ENCODE measurements around the gene PRKCA. TPM values are rescaled to one million over a fixed set of nuclear protein-coding genes. Genes with fewer than 3 reads are reported as not detected.

PRKCA gene
- total RNA-seq, 1 donor from 2014 or later: 15.5 TPM

DNA sequence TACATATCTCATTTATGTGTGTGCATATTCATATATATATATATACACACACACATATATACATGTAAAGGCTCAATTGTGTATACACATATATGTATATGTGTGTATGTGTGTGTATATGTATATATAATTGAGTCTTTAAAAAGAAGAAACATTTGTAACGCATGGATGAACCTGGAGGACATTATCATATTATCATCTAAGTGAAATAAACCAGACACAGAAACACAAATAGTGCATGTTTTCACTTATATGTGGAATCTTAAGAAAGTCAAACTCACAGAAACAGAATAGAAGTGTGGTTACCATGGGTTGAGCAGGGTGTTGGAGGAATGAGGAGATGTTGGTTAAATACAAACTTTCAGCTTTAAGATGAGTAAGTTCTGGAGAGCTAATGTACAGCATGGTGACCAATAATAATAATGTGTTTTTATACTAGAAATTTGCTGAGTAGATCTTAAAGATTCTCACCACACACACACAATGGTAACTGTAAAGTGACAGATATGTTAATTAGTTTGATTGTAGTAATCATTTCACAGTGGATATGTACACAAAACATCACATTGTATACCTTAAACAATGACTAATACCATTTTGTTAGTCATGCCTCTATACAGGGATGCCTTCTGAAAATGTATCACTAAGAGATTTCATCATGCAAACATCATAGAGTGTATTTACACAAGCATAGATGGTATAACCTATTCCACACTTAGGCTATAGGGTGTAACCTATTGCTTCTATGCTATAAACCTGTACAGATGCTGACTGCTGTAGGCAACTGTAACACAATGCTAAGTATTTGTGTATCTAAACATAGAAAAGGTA, 399.9 kb downstream of the PRKCA start:
- intact Hi-C loops (cut with DNase I): no loop called here
- Histone ChIP-seq H3K9me3 (no peaks in the 10 kb centered on the region), H3K4me1 (no peaks in the 10 kb centered on the region), H3K4me3 (no peak overlapping the region), H3K36me3 (no peaks in the 10 kb centered on the region), H3K27ac (no peak overlapping the region), H3K27me3 (no peaks in the 10 kb centered on the region)
- no peak for DNase-seq (ENCODE audit: extremely low spot score in 2 of 2)
- TF ChIP-seq POLR2A (IDR thresholded peaks at IDR 0.05): no peak
- TF ChIP-seq, protein P1, sequence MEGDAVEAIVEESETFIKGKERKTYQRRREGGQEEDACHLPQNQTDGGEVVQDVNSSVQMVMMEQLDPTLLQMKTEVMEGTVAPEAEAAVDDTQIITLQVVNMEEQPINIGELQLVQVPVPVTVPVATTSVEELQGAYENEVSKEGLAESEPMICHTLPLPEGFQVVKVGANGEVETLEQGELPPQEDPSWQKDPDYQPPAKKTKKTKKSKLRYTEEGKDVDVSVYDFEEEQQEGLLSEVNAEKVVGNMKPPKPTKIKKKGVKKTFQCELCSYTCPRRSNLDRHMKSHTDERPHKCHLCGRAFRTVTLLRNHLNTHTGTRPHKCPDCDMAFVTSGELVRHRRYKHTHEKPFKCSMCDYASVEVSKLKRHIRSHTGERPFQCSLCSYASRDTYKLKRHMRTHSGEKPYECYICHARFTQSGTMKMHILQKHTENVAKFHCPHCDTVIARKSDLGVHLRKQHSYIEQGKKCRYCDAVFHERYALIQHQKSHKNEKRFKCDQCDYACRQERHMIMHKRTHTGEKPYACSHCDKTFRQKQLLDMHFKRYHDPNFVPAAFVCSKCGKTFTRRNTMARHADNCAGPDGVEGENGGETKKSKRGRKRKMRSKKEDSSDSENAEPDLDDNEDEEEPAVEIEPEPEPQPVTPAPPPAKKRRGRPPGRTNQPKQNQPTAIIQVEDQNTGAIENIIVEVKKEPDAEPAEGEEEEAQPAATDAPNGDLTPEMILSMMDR (IDR thresholded peaks at IDR 0.05): no peak
- TF ChIP-seq POLR2AphosphoS5 (IDR thresholded peaks at IDR 0.05; ENCODE audit: insufficient read depth in 1 of 2, low read depth in 1 of 2): peak in 1 of 2 donors; percentile 36

DNA sequence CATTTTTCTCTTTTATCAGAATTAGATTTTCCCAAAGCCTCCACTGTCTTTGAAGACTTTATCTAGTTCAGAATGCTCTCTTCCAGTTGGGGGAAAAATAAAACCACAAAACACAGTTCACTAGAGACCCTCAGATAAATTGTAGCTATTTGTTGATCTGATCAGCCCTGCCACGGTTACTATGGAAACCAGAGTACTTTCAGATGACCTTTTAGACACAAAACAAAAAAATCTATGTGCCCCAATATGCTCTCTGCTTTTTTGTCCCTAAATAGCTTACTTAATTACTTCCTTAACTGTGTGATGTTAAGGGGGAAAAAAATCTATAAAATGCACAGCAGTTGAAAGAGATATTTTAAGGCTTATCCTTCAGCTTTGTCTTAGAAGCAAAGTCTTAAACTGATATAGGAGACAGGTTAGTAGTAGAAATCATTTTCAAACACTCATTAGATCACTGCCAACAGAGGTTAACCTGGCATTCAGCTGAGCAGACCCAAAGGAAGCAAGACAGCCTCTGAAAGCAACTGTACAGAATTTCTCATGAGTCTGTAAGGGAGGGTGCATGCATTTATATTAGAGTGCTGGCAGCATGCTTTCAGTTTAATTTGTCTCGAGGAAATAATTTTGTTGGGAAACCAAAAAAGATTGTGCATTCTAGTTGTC, 402.6 kb downstream of the PRKCA start:
- Histone ChIP-seq H3K4me3 (no peak overlapping the region), H3K36me3 (no peaks in the 10 kb centered on the region), H3K4me1 (no peaks in the 10 kb centered on the region), H3K9me3 (no peaks in the 10 kb centered on the region), H3K27ac (no peak overlapping the region), H3K27me3 (no peaks in the 10 kb centered on the region)
- TF ChIP-seq POLR2A (IDR thresholded peaks at IDR 0.05) (no peak), POLR2AphosphoS5 (IDR thresholded peaks at IDR 0.05; ENCODE audit: insufficient read depth in 1 of 2, low read depth in 1 of 2) (no peak)
- TF ChIP-seq, protein P1 (IDR thresholded peaks at IDR 0.05): no peak
- intact Hi-C loops (cut with DNase I): no loop called here
- DNase-seq (ENCODE audit: extremely low spot score in 2 of 2): no peak

- peak in 1 of 2 donors; percentile 64 for DNase-seq (ENCODE audit: extremely low spot score in 2 of 2)
- no peaks in the 10 kb centered on the region for H3K9me3 ChIP-seq
- no peaks in the 10 kb centered on the region for H3K36me3 ChIP-seq
- H3K27me3 ChIP-seq: no peaks in the 10 kb centered on the region
- no peak overlapping the region for H3K27ac ChIP-seq
- TF ChIP-seq POLR2A (IDR thresholded peaks at IDR 0.05) (no peak), POLR2AphosphoS5 (IDR thresholded peaks at IDR 0.05; ENCODE audit: insufficient read depth in 1 of 2, low read depth in 1 of 2) (no peak)
- TF ChIP-seq, protein P1 (IDR thresholded peaks at IDR 0.05): no peak
- H3K4me1 ChIP-seq: no peaks in the 10 kb centered on the region
- H3K4me3 ChIP-seq: no peak overlapping the region
- intact Hi-C loops (cut with DNase I): no loop called here
These were observed 404.5 kb downstream of the PRKCA start for GRCh38 chr17:66706851-66707450.

GRCh38 chr17:66711401-66711800, 409.0 kb downstream of the PRKCA start:
- TF ChIP-seq POLR2AphosphoS5 (IDR thresholded peaks at IDR 0.05; ENCODE audit: insufficient read depth in 1 of 2, low read depth in 1 of 2) (no peak), POLR2A (IDR thresholded peaks at IDR 0.05) (no peak)
- TF ChIP-seq, protein P1 (IDR thresholded peaks at IDR 0.05): no peak
- no peaks in the 10 kb centered on the region for H3K4me1 ChIP-seq
- no peaks in the 10 kb centered on the region for H3K36me3 ChIP-seq
- DNase-seq (ENCODE audit: extremely low spot score in 2 of 2): peak in 1 of 2 donors; percentile 16
- H3K27ac ChIP-seq: no peak overlapping the region
- no peak overlapping the region for H3K4me3 ChIP-seq
- no peaks in the 10 kb centered on the region for H3K27me3 ChIP-seq
- no peaks in the 10 kb centered on the region for H3K9me3 ChIP-seq
- intact Hi-C loops (cut with DNase I): no loop called here

All from vagina (tissue), 2 donors.